IMR-90 (cell line): ENCODE measurements around the gene ZNF385C. TPM values are rescaled to one million over a fixed set of nuclear protein-coding genes. Genes with fewer than 3 reads are reported as not detected.

ENCODE experiments used
- ATAC-seq: fragments of 200-7000 bp; cut with Tn5 transposase; 2 replicates; pipeline ENCODE4 v1.9.1; 2020; ENCODE audit warnings: low read depth, mild to moderate bottlenecking, moderate library complexity
- BruUV-seq: library from RNA; stranded (reverse); fragments of 400-500 nt; replicated peaks from 2 replicates; lab custom pipeline; 2021; lab: Mats Ljungman, UMichigan
- CTCF ChIA-PET: fragments of 300-600 bp; formaldehyde crosslinking; extraction: SDS; loops from one replicate; lab custom pipeline; 2021; ENCODE audit warnings: antibody characterized with exemption; lab: Yijun Ruan, JAX
- POLR2A ChIA-PET: fragments of 300-600 bp; sonication (Branson Sonifier 250); formaldehyde crosslinking; loops from one replicate; lab custom pipeline; 2022; ENCODE audit warnings: antibody characterized with exemption; ENCODE audit not compliant: unreplicated experiment; lab: Charles Lee
- DNase-seq: peaks from one replicate; pipeline ENCODE4 v3.0.0; 2013
- H2AFZ ChIP-seq: replicated peaks from 2 replicates; pipeline ENCODE3; 2013; ENCODE audit warnings: low read length, mild to moderate bottlenecking; ENCODE audit not compliant: poor library complexity
- H2AK5ac ChIP-seq: 2 replicates; pipeline ENCODE4 v1.6.1; 2013; ENCODE audit warnings: low read depth, low read length, inconsistent platforms
- H2AK9ac ChIP-seq: replicated peaks from 2 replicates; pipeline ENCODE3; 2013; ENCODE audit warnings: mild to moderate bottlenecking, low read depth, low read length, moderate library complexity; ENCODE audit not compliant: poor library complexity
- H2BK120ac ChIP-seq: 2 replicates; pipeline ENCODE4 v1.6.1; 2013; ENCODE audit warnings: low read depth, low read length, inconsistent platforms
- H2BK15ac ChIP-seq: 3 replicates; pipeline ENCODE4 v1.6.1; 2013; ENCODE audit warnings: low read depth, low read length, inconsistent platforms
- H2BK20ac ChIP-seq: 2 replicates; pipeline ENCODE4 v1.6.1; 2013; ENCODE audit warnings: low read depth, mild to moderate bottlenecking, inconsistent platforms, low read length, moderate library complexity
- H2BK5ac ChIP-seq: 2 replicates; pipeline ENCODE4 v1.6.1; 2013; ENCODE audit warnings: mild to moderate bottlenecking, low read depth, low read length, inconsistent platforms; ENCODE audit not compliant: poor library complexity, severe bottlenecking
- H3K14ac ChIP-seq: replicated peaks from 2 replicates; pipeline ENCODE4 v1.6.1; 2013; ENCODE audit warnings: low read depth, low read length, inconsistent platforms
- H3K18ac ChIP-seq: 2 replicates; pipeline ENCODE4 v1.6.1; 2013; ENCODE audit warnings: low read depth, low read length, control low read depth
- H3K23ac ChIP-seq: 2 replicates; pipeline ENCODE4 v1.6.1; 2013; ENCODE audit warnings: low read depth, low read length, inconsistent platforms
- H3K27ac ChIP-seq: 2 replicates; pipeline ENCODE4 v1.5.1; 2013; ENCODE audit warnings: mild to moderate bottlenecking, control low read depth, low read length; ENCODE audit not compliant: insufficient read depth
- H3K27me3 ChIP-seq: 2 replicates; pipeline ENCODE4 v1.6.1; 2013; ENCODE audit warnings: low read length; ENCODE audit not compliant: control insufficient read depth, insufficient read depth
- H3K36me3 ChIP-seq: 2 replicates; pipeline ENCODE4 v1.6.1; 2013; ENCODE audit warnings: low read length, mixed read lengths; ENCODE audit not compliant: control insufficient read depth, insufficient read depth
- H3K4ac ChIP-seq: 2 replicates; pipeline ENCODE4 v1.6.1; 2013; ENCODE audit warnings: low read depth, low read length, inconsistent platforms
- H3K4me1 ChIP-seq: 2 replicates; pipeline ENCODE4 v1.6.1; 2013; ENCODE audit warnings: low read length, mixed read lengths; ENCODE audit not compliant: control insufficient read depth, insufficient read depth
- H3K4me2 ChIP-seq: 2 replicates; pipeline ENCODE4 v1.6.1; 2013; ENCODE audit warnings: low read depth, mild to moderate bottlenecking, control low read depth, low read length, moderate library complexity
- H3K4me3 ChIP-seq: 2 replicates; pipeline ENCODE4 v1.5.1; 2013; ENCODE audit warnings: low read depth, mild to moderate bottlenecking, control low read depth, low read length, moderate library complexity; ENCODE audit not compliant: insufficient read depth
- H3K56ac ChIP-seq: 2 replicates; pipeline ENCODE4 v1.6.1; 2013; ENCODE audit warnings: low read length, inconsistent platforms; ENCODE audit not compliant: insufficient read depth; ENCODE audit errors: extremely low read depth
- H3K79me1 ChIP-seq, 2 experiments: 2 replicates each; pipeline ENCODE4 v1.6.1; 2013; ENCODE audit warnings: low read length in 2 of 2, inconsistent platforms in 1 of 2, low read depth in 1 of 2
- H3K9ac ChIP-seq: 2 replicates; pipeline ENCODE4 v1.6.1; 2013; ENCODE audit warnings: low read depth, low read length, control low read depth
- H3K9me1 ChIP-seq: 2 replicates; pipeline ENCODE4 v1.6.1; 2013; ENCODE audit warnings: low read length, inconsistent platforms; ENCODE audit not compliant: insufficient read depth
- H3K9me3 ChIP-seq: 2 replicates; pipeline ENCODE4 v1.6.1; 2013; ENCODE audit warnings: low read length; ENCODE audit not compliant: control insufficient read depth, insufficient read depth
- H4K20me1 ChIP-seq: 2 replicates; pipeline ENCODE4 v1.6.1; 2013; ENCODE audit warnings: low read length, inconsistent platforms; ENCODE audit not compliant: insufficient read depth
- H4K5ac ChIP-seq: 2 replicates; pipeline ENCODE4 v1.6.1; 2013; ENCODE audit warnings: mild to moderate bottlenecking, low read depth, low read length, control low read depth
- H4K8ac ChIP-seq, 2 experiments: 2 replicates each; pipeline ENCODE4 v1.6.1; 2013; ENCODE audit warnings: low read depth in 2 of 2, low read length in 2 of 2, control low read depth in 1 of 2, inconsistent platforms in 1 of 2
- H4K91ac ChIP-seq: 2 replicates; pipeline ENCODE4 v1.6.1; 2013; ENCODE audit warnings: low read depth, low read length, inconsistent platforms; ENCODE audit not compliant: insufficient read depth
- BHLHE40 ChIP-seq: fragments of 150-350 bp; IDR thresholded peaks from 2 replicates; pipeline ENCODE4 v1.6.1; 2016; ENCODE audit warnings: mild to moderate bottlenecking, low read depth, low read length
- CEBPB ChIP-seq: IDR thresholded peaks from 2 replicates; pipeline ENCODE4 v1.6.1; 2012; ENCODE audit warnings: low read depth, low read length, improper control_type of control experiment
- CHD1 ChIP-seq: IDR thresholded peaks from 2 replicates; pipeline ENCODE4 v1.6.1; 2012; ENCODE audit warnings: low read depth, low read length, improper control_type of control experiment
- CTCF ChIP-seq: conservative IDR thresholded peaks from 2 replicates; pipeline ENCODE4 v1.5.1; 2012; ENCODE audit warnings: mild to moderate bottlenecking, low read depth, low read length, improper control_type of control experiment
- ELK1 ChIP-seq: fragments of 150-350 bp; IDR thresholded peaks from 2 replicates; pipeline ENCODE4 v1.6.1; 2016; ENCODE audit warnings: low read depth, mild to moderate bottlenecking, low read length, moderate library complexity, borderline replicate concordance
- MAZ ChIP-seq: IDR thresholded peaks from 2 replicates; pipeline ENCODE4 v1.6.1; 2012; ENCODE audit warnings: low read depth, mild to moderate bottlenecking, low read length, improper control_type of control experiment, moderate library complexity, borderline replicate concordance
- MXI1 ChIP-seq: IDR thresholded peaks from 2 replicates; pipeline ENCODE4 v1.6.1; 2012; ENCODE audit warnings: low read depth, mild to moderate bottlenecking, low read length, moderate library complexity, borderline replicate concordance
- RCOR1 ChIP-seq: IDR thresholded peaks from 2 replicates; pipeline ENCODE4 v1.6.1; 2012; ENCODE audit warnings: mild to moderate bottlenecking, low read length, improper control_type of control experiment; ENCODE audit not compliant: insufficient replicate concordance
- RFX5 ChIP-seq: IDR thresholded peaks from 2 replicates; pipeline ENCODE4 v1.8.0; 2012; ENCODE audit warnings: low read depth, mild to moderate bottlenecking, low read length, moderate library complexity
- SMC3 ChIP-seq: fragments of 150-350 bp; IDR thresholded peaks from 2 replicates; pipeline ENCODE4 v1.6.1; 2016; ENCODE audit warnings: low read depth, mild to moderate bottlenecking, antibody characterized with exemption, low read length, moderate library complexity
- USF2 ChIP-seq: fragments of 150-350 bp; IDR thresholded peaks from 2 replicates; pipeline ENCODE4 v1.6.1; 2017; ENCODE audit warnings: mild to moderate bottlenecking, antibody characterized with exemption, low read length, low read depth
- WGBS, 2 experiments: methylation state at CpG; one replicate each; pipeline versions ENCODE4 v1.1.5 to v1.1.7; 2013; ENCODE audit warnings: missing lambda C conversion rate in 2 of 2; ENCODE audit not compliant: insufficient read length in 1 of 2; ENCODE audit errors: extremely low coverage in 2 of 2; 5-methylcytosine and 5-hydroxymethylcytosine counted together
- dilution Hi-C: fragments of 300-500 bp; cut with HindIII; formaldehyde crosslinking; loops from one replicate; pipeline ENCODE4 v1.14.3; 2018; ENCODE audit warnings: low sequenced_read_pairs; ENCODE audit not compliant: unreplicated experiment
- in situ Hi-C: fragments of 300-500 bp; cut with MboI; formaldehyde crosslinking; loops from 3 replicates; pipeline ENCODE4 v1.14.3; 2019; ENCODE audit warnings: low sequenced_read_pairs, inconsistent platforms, mixed read lengths
- intact Hi-C: fragments of 100-400 bp; cut with micrococcal nuclease; formaldehyde crosslinking; loops from 2 replicates; pipeline ENCODE4 v1.10.0; 2022
- polyA plus RNA-seq, 3 experiments: library from polyadenylated mRNA; depleted of rRNA; stranded (reverse); fragments of >200 nt; gene quantifications; 2 replicates each; pipeline ENCODE4 v1.2.3, GENCODE V29; 2012; ENCODE audit warnings: low replicate concordance in 1 of 3
- total RNA-seq: library from RNA; depleted of rRNA; stranded (reverse); fragments of >200 nt; gene quantifications from 2 replicates; pipeline ENCODE4 v1.2.3, GENCODE V29; 2012

Gene ZNF385C
- total and polyA plus RNA-seq, 2 of the 4 experiments (the other 2 are of a cell fraction), result not detected

GRCh38 chr17:42106009-42106408 is 7.7 kb upstream of the ZNF385C start:
- no peak overlapping the region for H3K4ac ChIP-seq
- no peak overlapping the region for H2BK20ac ChIP-seq
- H3K9ac ChIP-seq, result no peak overlapping the region
- no peak overlapping the region for H2BK120ac ChIP-seq
- no peak overlapping the region for H3K4me2 ChIP-seq
- in situ Hi-C loops (no loop called here), intact Hi-C loops (no loop called here), dilution Hi-C loops (no loop called here)
- no peak for DNase-seq
- no peak overlapping the region for H3K14ac ChIP-seq
- H3K79me1 ChIP-seq, result no peaks in the 10 kb centered on the region
- no peak overlapping the region for H2AK5ac ChIP-seq
- ChIA-PET CTCF (no interaction called here), POLR2A (interaction anchor here (0.5 kb wide), 1 partner anchor 316 kb away, joined by 5 read pairs; no protein-coding TSS in a partner anchor)
- ATAC-seq, result no peak
- H3K9me1 ChIP-seq, result peaks cover 4% of the 10 kb centered on the region; the same call in 1 of the 2 replicates
- H3K23ac ChIP-seq, result no peak overlapping the region
- no peak overlapping the region for H4K5ac ChIP-seq
- H3K9me3 ChIP-seq, result no peaks in the 10 kb centered on the region
- H2BK5ac ChIP-seq, result no peak overlapping the region
- no peak overlapping the region for H2AK9ac ChIP-seq
- H2AFZ ChIP-seq, result no peak overlapping the region
- no peak overlapping the region for H4K8ac ChIP-seq
- H3K4me3 ChIP-seq, result no peak overlapping the region
- 0 out of 2 replicates have a peak, but pooled peaks cover 2% of the 10 kb centered on the region for H3K4me1 ChIP-seq
- no peak for TF ChIP-seq SMC3
- no peak for TF ChIP-seq ELK1
- no peak for TF ChIP-seq RFX5
- no peak for TF ChIP-seq BHLHE40
- TF ChIP-seq USF2, result no peak
- TF ChIP-seq MXI1, result no peak
- no peak for TF ChIP-seq CTCF
- TF ChIP-seq CEBPB, result no peak
- TF ChIP-seq MAZ, result no peak
- TF ChIP-seq CHD1, result no peak
- TF ChIP-seq RCOR1, result no peak
- no peak overlapping the region for H3K27ac ChIP-seq
- H2BK15ac ChIP-seq, result no peak overlapping the region
- H3K27me3 ChIP-seq, result peaks cover 8% of the 10 kb centered on the region
- no peak overlapping the region for H3K56ac ChIP-seq
- H4K20me1 ChIP-seq, result no peaks in the 10 kb centered on the region
- WGBS, 2 experiments, result no CpG with 5 or more reads among the region's 2 CpGs
- no TSS peak for BruUV-seq
- H3K18ac ChIP-seq, result no peak overlapping the region
- H3K36me3 ChIP-seq, result no peaks in the 10 kb centered on the region
- H4K91ac ChIP-seq, result no peak overlapping the region
